ENCODE results near the gene CRK.
"Not testable (repeated sequence)": the region's sequence is repeated elsewhere in the genome, so short reads cannot be mapped to it uniquely, and the experiment has no call there.

Gene CRK

GRCh38 chr17:1422885-1423284 is 33.1 kb downstream of the CRK start:
- Mint-ChIP-seq H3K9me3 (no peaks in the 10 kb centered on the region), H3K4me3 (no peak overlapping the region), H3K27me3 (no peaks in the 10 kb centered on the region), H3K4me1 (peaks cover 7% of the 10 kb centered on the region), H3K36me3 (ENCODE audit: insufficient read depth) (peaks cover 35% of the 10 kb centered on the region), H3K27ac (ENCODE audit: low read depth) (no peak overlapping the region)
- ATAC-seq (replicated peaks; ENCODE audit: extremely low read depth, poor library complexity, severe bottlenecking), result no peak
- no peak for DNase-seq (ENCODE audit: low spot score in 2 of 2)

DNA sequence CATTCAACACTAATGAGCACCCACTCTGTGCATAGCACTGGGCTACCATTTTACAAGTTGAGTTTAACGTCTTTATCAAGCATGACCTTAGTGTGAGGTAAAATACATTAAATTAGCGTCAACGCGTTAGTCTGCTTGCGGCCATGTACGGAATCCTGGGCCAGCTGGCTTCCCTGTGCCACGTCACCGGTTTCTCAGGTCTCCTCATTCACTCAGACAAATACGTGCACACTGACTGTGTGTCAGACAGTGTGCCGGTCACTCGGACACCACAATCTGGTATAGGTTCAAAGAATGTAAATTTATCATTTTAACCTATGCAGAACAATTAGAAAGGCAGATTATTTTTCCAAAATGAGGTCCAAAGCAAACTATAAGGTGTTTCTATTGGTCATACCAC is 34.6 kb downstream of the CRK start:
- Mint-ChIP-seq H3K27ac (ENCODE audit: low read depth) (no peak overlapping the region), H3K27me3 (no peaks in the 10 kb centered on the region), H3K36me3 (ENCODE audit: insufficient read depth) (peaks cover 38% of the 10 kb centered on the region), H3K9me3 (no peaks in the 10 kb centered on the region), H3K4me1 (peaks cover 7% of the 10 kb centered on the region), H3K4me3 (no peak overlapping the region)
- ATAC-seq (replicated peaks; ENCODE audit: extremely low read depth, poor library complexity, severe bottlenecking), result no peak
- DNase-seq (ENCODE audit: low spot score in 2 of 2), result no peak

DNA sequence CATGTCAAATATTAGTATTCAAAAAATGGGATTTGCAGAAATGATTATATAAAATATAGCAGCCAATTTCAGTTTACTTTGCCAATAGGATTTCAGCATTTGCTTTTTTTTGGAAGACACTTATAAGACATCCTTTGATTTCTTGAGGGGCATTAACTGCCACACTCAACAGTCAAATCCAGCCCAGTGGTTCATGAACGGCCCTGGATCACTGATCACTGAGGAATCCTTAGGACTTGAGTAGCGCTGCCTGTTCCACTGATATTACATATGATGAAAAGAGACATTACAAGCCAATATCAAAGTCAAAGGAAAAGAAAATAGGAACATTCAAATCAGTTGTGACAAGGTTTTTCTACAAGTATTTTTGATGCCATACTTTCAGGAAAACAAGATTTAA is 35.1 kb downstream of the CRK start:
- Mint-ChIP-seq H3K9me3 (no peaks in the 10 kb centered on the region), H3K27ac (ENCODE audit: low read depth) (no peak overlapping the region), H3K27me3 (no peaks in the 10 kb centered on the region), H3K4me1 (peaks cover 7% of the 10 kb centered on the region), H3K36me3 (ENCODE audit: insufficient read depth) (peaks cover 39% of the 10 kb centered on the region), H3K4me3 (no peak overlapping the region)
- DNase-seq (ENCODE audit: low spot score in 2 of 2), result no peak
- ATAC-seq (replicated peaks; ENCODE audit: extremely low read depth, poor library complexity, severe bottlenecking), result no peak

GRCh38 chr17:1420163-1420562 is 35.9 kb downstream of the CRK start:
- Mint-ChIP-seq H3K4me3 (no peak overlapping the region), H3K9me3 (no peaks in the 10 kb centered on the region), H3K4me1 (no peaks in the 10 kb centered on the region), H3K27ac (ENCODE audit: low read depth) (no peak overlapping the region), H3K27me3 (no peaks in the 10 kb centered on the region), H3K36me3 (ENCODE audit: insufficient read depth) (peaks cover 36% of the 10 kb centered on the region)
- no peak for DNase-seq (ENCODE audit: low spot score in 2 of 2)
- ATAC-seq (replicated peaks; ENCODE audit: extremely low read depth, poor library complexity, severe bottlenecking), result no peak

DNA sequence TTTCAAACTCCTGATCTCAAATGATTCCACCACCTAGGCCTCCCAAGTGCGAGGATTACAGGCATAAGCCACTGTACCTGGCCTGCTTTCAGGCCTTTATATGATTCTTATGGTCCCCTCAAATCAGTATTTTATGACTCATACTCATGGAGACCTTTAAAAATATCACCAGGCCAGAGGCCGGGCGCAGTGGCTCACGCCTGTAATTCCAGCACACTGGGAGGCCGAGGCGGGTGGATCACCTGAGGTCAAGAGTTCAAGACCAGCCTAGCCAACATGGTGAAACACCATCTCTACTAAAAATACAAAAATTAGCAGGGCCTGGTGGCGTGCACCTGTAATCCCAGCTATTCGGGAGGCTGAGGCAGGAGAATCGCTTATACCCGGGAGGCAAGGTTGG is 37.6 kb downstream of the CRK start:
- H3K36me3 Mint-ChIP-seq (ENCODE audit: insufficient read depth), result peaks cover 30% of the 10 kb centered on the region
- H3K9me3 Mint-ChIP-seq; DNase-seq (ENCODE audit: low spot score in 2 of 2); H3K4me3 Mint-ChIP-seq; H3K27ac Mint-ChIP-seq (ENCODE audit: low read depth); H3K27me3 Mint-ChIP-seq; ATAC-seq (replicated peaks; ENCODE audit: extremely low read depth, poor library complexity, severe bottlenecking); H3K4me1 Mint-ChIP-seq: not testable (repeated sequence)

- no peaks in the 10 kb centered on the region for H3K9me3 Mint-ChIP-seq
- no peaks in the 10 kb centered on the region for H3K4me1 Mint-ChIP-seq
- no peak for ATAC-seq (replicated peaks; ENCODE audit: extremely low read depth, poor library complexity, severe bottlenecking)
- H3K27ac Mint-ChIP-seq (ENCODE audit: low read depth), result no peak overlapping the region
- no peak for DNase-seq (ENCODE audit: low spot score in 2 of 2)
- H3K4me3 Mint-ChIP-seq, result no peak overlapping the region
- no peaks in the 10 kb centered on the region for H3K27me3 Mint-ChIP-seq
- H3K36me3 Mint-ChIP-seq (ENCODE audit: insufficient read depth), result peaks cover 15% of the 10 kb centered on the region
These were observed 39.6 kb downstream of the CRK start for GRCh38 chr17:1416414-1416813.

- Mint-ChIP-seq H3K27ac (ENCODE audit: low read depth) (no peak overlapping the region), H3K4me3 (no peak overlapping the region), H3K9me3 (no peaks in the 10 kb centered on the region), H3K27me3 (no peaks in the 10 kb centered on the region), H3K36me3 (ENCODE audit: insufficient read depth) (peaks cover 11% of the 10 kb centered on the region), H3K4me1 (no peaks in the 10 kb centered on the region)
- DNase-seq (ENCODE audit: low spot score in 2 of 2) (no peak), ATAC-seq (replicated peaks; ENCODE audit: extremely low read depth, poor library complexity, severe bottlenecking) (no peak)
These were observed 41.4 kb downstream of the CRK start for GRCh38 chr17:1414634-1415033.

DNA sequence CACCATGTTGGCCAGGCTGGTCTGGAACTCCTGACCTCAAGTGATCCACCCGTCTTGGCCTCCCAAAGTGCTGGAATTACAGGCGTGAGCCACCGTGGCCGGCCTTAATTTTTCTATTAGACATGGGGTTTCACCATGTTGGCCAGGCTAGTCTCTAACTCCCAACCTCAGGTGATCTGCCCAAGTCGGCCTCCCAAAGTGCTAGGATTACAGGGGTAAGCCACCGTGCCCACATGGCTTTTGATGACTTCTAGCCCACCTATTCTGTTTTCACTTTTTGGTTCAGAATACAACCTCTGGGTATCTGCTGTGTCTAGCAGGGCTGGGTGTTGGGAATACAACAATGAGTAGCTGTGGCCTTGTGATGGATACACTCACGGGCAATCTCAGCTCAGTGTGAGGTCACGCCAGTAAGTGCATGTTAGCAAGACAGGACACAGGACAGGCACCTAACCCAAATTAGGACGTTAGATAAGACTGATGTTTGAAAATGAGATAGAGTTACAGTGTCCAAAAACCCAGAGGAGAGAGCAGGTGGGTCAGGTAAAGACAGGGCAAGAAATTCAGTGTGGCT is 41.9 kb downstream of the CRK start:
- DNase-seq (ENCODE audit: low spot score in 2 of 2), result no peak
- Mint-ChIP-seq H3K4me1 (no peaks in the 10 kb centered on the region), H3K36me3 (ENCODE audit: insufficient read depth) (peaks cover 11% of the 10 kb centered on the region), H3K4me3 (no peak overlapping the region), H3K27me3 (no peaks in the 10 kb centered on the region), H3K9me3 (no peaks in the 10 kb centered on the region), H3K27ac (ENCODE audit: low read depth) (no peak overlapping the region)
- no peak for ATAC-seq (replicated peaks; ENCODE audit: extremely low read depth, poor library complexity, severe bottlenecking)

- DNase-seq (ENCODE audit: low spot score in 2 of 2) (no peak), ATAC-seq (replicated peaks; ENCODE audit: extremely low read depth, poor library complexity, severe bottlenecking) (no peak)
- Mint-ChIP-seq H3K9me3 (no peaks in the 10 kb centered on the region), H3K27ac (ENCODE audit: low read depth) (no peak overlapping the region), H3K36me3 (ENCODE audit: insufficient read depth) (peaks cover 8% of the 10 kb centered on the region), H3K27me3 (no peaks in the 10 kb centered on the region), H3K4me3 (no peak overlapping the region), H3K4me1 (no peaks in the 10 kb centered on the region)
These were observed 42.7 kb downstream of the CRK start for GRCh38 chr17:1413281-1413791.

GRCh38 chr17:1412185-1413110 is 43.6 kb downstream of the CRK start:
- H3K4me1 Mint-ChIP-seq, result no peaks in the 10 kb centered on the region
- H3K36me3 Mint-ChIP-seq (ENCODE audit: insufficient read depth), result peaks cover 3% of the 10 kb centered on the region
- ATAC-seq (replicated peaks; ENCODE audit: extremely low read depth, poor library complexity, severe bottlenecking) (no peak), DNase-seq (ENCODE audit: low spot score in 2 of 2) (no peak)
- no peak overlapping the region for H3K27ac Mint-ChIP-seq (ENCODE audit: low read depth)
- H3K27me3 Mint-ChIP-seq, result no peaks in the 10 kb centered on the region
- H3K4me3 Mint-ChIP-seq, result no peak overlapping the region
- H3K9me3 Mint-ChIP-seq, result no peaks in the 10 kb centered on the region

GRCh38 chr17:1402262-1402586 is 53.8 kb downstream of the CRK start:
- no peak overlapping the region for H3K4me3 Mint-ChIP-seq

DNA sequence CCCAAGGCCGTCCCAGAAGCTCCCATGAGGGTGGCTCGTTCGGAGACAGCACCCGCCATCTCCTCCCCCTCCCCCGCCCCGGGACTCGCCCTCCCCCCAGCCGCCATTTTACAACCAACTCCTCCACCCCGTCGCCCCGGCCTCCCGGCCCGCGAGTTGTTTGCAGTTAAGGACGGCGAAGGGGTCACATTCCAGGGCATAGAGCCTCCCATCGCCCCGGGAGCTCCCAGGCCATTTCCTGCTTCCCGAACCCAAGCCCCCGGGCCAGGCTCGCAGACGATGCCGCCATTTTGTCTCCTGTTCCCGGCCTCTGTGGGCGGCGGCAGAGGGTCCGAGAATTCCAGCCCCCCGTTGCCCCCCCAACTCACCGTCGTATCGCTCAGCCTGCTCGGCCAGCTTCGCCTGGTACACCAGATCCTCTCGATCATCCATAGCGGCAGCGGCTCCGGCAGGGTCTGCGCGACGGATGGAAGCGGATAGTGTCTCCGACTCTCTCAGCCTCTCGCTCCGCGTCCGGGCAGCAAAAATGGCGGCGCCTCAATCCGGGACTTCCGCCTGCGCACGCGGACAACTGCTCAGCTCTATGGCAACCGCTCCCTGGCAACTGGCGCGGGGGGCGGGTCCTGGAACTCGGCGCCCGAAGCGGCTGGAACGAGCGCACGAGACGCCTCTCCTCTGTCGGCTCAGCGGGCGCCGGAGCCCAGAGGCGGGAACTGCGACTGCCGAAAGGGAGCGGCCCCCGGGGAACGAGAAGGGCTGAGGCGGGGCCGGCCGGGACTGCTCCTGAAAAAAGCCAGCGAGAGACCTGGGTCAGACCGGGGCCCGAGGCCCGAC is 56.1 kb downstream of the CRK start, which contains the start of gene YWHAE:
TSS of gene YWHAE (minus strand) at position 544 of the 834 bp plus-strand sequence. CDS start at position 432, 112 bp downstream.
- H3K4me3 Mint-ChIP-seq, result peak within 1 kb of the TSS; percentile 100
- no peaks in the 10 kb centered on the region for H3K27me3 Mint-ChIP-seq
- DNase-seq (ENCODE audit: low spot score in 2 of 2), result peak; percentile 90 to 91
- peak within 1 kb of the TSS; percentile 100 for H3K27ac Mint-ChIP-seq (ENCODE audit: low read depth)
- peaks cover 44% of the 10 kb centered on the region for H3K4me1 Mint-ChIP-seq
- H3K36me3 Mint-ChIP-seq (ENCODE audit: insufficient read depth), result peaks cover 30% of the 10 kb centered on the region
- peak; percentile 92 for ATAC-seq (replicated peaks; ENCODE audit: extremely low read depth, poor library complexity, severe bottlenecking)
- no peaks in the 10 kb centered on the region for H3K9me3 Mint-ChIP-seq

More at GRCh38 chr17:1402262-1402586, 53.8 kb downstream of the CRK start:
- ATAC-seq (replicated peaks; ENCODE audit: extremely low read depth, poor library complexity, severe bottlenecking) (no peak), DNase-seq (ENCODE audit: low spot score in 2 of 2) (no peak)
- H3K27ac Mint-ChIP-seq (ENCODE audit: low read depth), result no peak overlapping the region
- H3K9me3 Mint-ChIP-seq, result no peaks in the 10 kb centered on the region
- H3K4me1 Mint-ChIP-seq, result peaks cover 24% of the 10 kb centered on the region
- peaks cover 19% of the 10 kb centered on the region for H3K36me3 Mint-ChIP-seq (ENCODE audit: insufficient read depth)
- no peaks in the 10 kb centered on the region for H3K27me3 Mint-ChIP-seq

Data from central memory CD8-positive, alpha-beta T cell (primary cell).